WTC11 (cell line): ENCODE measurements around the gene CNTNAP2. TPM values are rescaled to one million over a fixed set of nuclear protein-coding genes. Genes with fewer than 3 reads are reported as not detected.

Source experiments
- ATAC-seq: fragments of 200-7000 bp; cut with Tn5 transposase; 2 replicates; pipeline ENCODE4 v1.10.0; 2021; ENCODE audit warnings: mild to moderate bottlenecking, moderate library complexity
- CTCF ChIA-PET: fragments of 300-600 bp; sonication (Branson Sonifier 250); formaldehyde crosslinking; loops from one replicate; lab custom pipeline; 2021; ENCODE audit warnings: antibody characterized with exemption; lab: Charles Lee
- POLR2A ChIA-PET: fragments of 350-600 bp; sonication (Branson Sonifier 250); formaldehyde crosslinking; loops from one replicate; lab custom pipeline; 2021; ENCODE audit warnings: antibody characterized with exemption; lab: Charles Lee
- DNase-seq: peaks from one replicate; pipeline ENCODE4 v3.0.0; 2021; ENCODE audit warnings: low spot score
- H3K27ac Mint-ChIP-seq: 2 replicates; pipeline ENCODE4 v1.8.0; 2021; ENCODE audit warnings: mixed read lengths
- H3K27me3 Mint-ChIP-seq: 2 replicates; pipeline ENCODE4 v1.8.0; 2021; ENCODE audit warnings: low read depth, mild to moderate bottlenecking, moderate library complexity, mixed read lengths
- H3K36me3 Mint-ChIP-seq: 2 replicates; pipeline ENCODE4 v1.8.0; 2021; ENCODE audit warnings: mixed read lengths
- H3K4me1 Mint-ChIP-seq: 2 replicates; pipeline ENCODE4 v1.8.0; 2022; ENCODE audit warnings: mixed read lengths
- H3K4me3 Mint-ChIP-seq: 2 replicates; pipeline ENCODE4 v1.8.0; 2021; ENCODE audit warnings: mild to moderate bottlenecking, moderate library complexity, mixed read lengths
- H3K9me3 Mint-ChIP-seq: 2 replicates; pipeline ENCODE4 v1.8.0; 2021; ENCODE audit warnings: mixed read lengths
- CBFB ChIP-seq: sonication (generic); formaldehyde crosslinking; IDR thresholded peaks from 2 replicates; pipeline ENCODE4 v1.8.1; 2022; ENCODE audit warnings: mild to moderate bottlenecking, low read depth, missing genetic modification reagents
- ELF4 ChIP-seq: sonication (generic); formaldehyde crosslinking; IDR thresholded peaks from 2 replicates; pipeline ENCODE4 v1.8.1; 2022; ENCODE audit warnings: low read depth, mild to moderate bottlenecking, moderate library complexity, missing genetic modification reagents
- FOXK1 ChIP-seq: sonication (generic); formaldehyde crosslinking; IDR thresholded peaks from 2 replicates; pipeline ENCODE4 v1.8.0; 2022; ENCODE audit warnings: mild to moderate bottlenecking, moderate library complexity, missing genetic modification reagents
- KAT7 ChIP-seq: sonication (generic); formaldehyde crosslinking; IDR thresholded peaks from 2 replicates; pipeline ENCODE4 v1.8.1; 2023; ENCODE audit warnings: missing genetic modification reagents, mild to moderate bottlenecking, borderline replicate concordance
- NFE2L1 ChIP-seq: sonication (generic); formaldehyde crosslinking; IDR thresholded peaks from 2 replicates; pipeline ENCODE4 v1.8.1; 2023; ENCODE audit warnings: missing genetic modification reagents
- OVOL2 ChIP-seq: fragments of 250-450 bp; sonication (Bioruptor Pico); IDR thresholded peaks from 2 replicates; pipeline ENCODE4 v1.9.0; 2021; ENCODE audit warnings: mild to moderate bottlenecking, borderline replicate concordance
- SMAD4 ChIP-seq: sonication (generic); formaldehyde crosslinking; IDR thresholded peaks from 2 replicates; pipeline ENCODE4 v1.8.0; 2022; ENCODE audit warnings: mild to moderate bottlenecking, missing genetic modification reagents
- USF2 ChIP-seq: sonication (generic); formaldehyde crosslinking; IDR thresholded peaks from 2 replicates; pipeline ENCODE4 v1.8.1; 2023; ENCODE audit warnings: mild to moderate bottlenecking, missing genetic modification reagents, moderate library complexity
- ZBTB21 ChIP-seq: sonication (generic); formaldehyde crosslinking; IDR thresholded peaks from 2 replicates; pipeline ENCODE4 v1.8.1; 2023; ENCODE audit warnings: mild to moderate bottlenecking, missing genetic modification reagents, borderline replicate concordance
- ZNF219 ChIP-seq: sonication (generic); formaldehyde crosslinking; IDR thresholded peaks from 2 replicates; pipeline ENCODE4 v1.8.0; 2023; ENCODE audit warnings: missing genetic modification reagents, mild to moderate bottlenecking, borderline replicate concordance
- ZNF416 ChIP-seq: fragments of 250-450 bp; sonication (Bioruptor Pico); IDR thresholded peaks from 2 replicates; pipeline ENCODE4 v1.9.0; 2021; ENCODE audit warnings: mild to moderate bottlenecking, inconsistent platforms
- ZNF423 ChIP-seq: fragments of 250-450 bp; sonication (Bioruptor Pico); IDR thresholded peaks from 2 replicates; pipeline ENCODE4 v2.1.2; 2022; ENCODE audit warnings: mild to moderate bottlenecking, moderate library complexity
- total RNA-seq: library from RNA; stranded (reverse); gene quantifications from 3 replicates; pipeline ENCODE4 v1.2.3, GENCODE V29; 2021
- TF ChIP-seq, protein P1 (sequence below): sonication (generic); formaldehyde crosslinking; IDR thresholded peaks from 2 replicates; pipeline ENCODE4 v1.8.0; 2023; ENCODE audit warnings: missing genetic modification reagents, mild to moderate bottlenecking, borderline replicate concordance
- TF ChIP-seq, protein P2 (sequence below): fragments of 250-450 bp; sonication (Bioruptor Pico); conservative IDR thresholded peaks from 2 replicates; pipeline ENCODE4 v1.9.0; 2021; ENCODE audit warnings: mild to moderate bottlenecking
- TF ChIP-seq, protein P3 (sequence below): fragments of 250-450 bp; sonication (Bioruptor Pico); IDR thresholded peaks from 2 replicates; pipeline ENCODE4 v1.9.0; 2021; ENCODE audit warnings: mild to moderate bottlenecking
- TF ChIP-seq, protein P4 (sequence below): sonication (generic); formaldehyde crosslinking; IDR thresholded peaks from 2 replicates; pipeline ENCODE4 v1.8.1; 2023; ENCODE audit warnings: mild to moderate bottlenecking, missing genetic modification reagents, moderate library complexity
- TF ChIP-seq, protein P5 (sequence below): sonication (generic); formaldehyde crosslinking; IDR thresholded peaks from 2 replicates; pipeline ENCODE4 v1.8.1; 2022; ENCODE audit warnings: low read depth, mild to moderate bottlenecking, moderate library complexity, missing genetic modification reagents, borderline replicate concordance
- TF ChIP-seq, protein P6 (sequence below): sonication (generic); formaldehyde crosslinking; IDR thresholded peaks from 2 replicates; pipeline ENCODE4 v1.8.0; 2022; ENCODE audit warnings: mild to moderate bottlenecking, missing genetic modification reagents

Gene CNTNAP2
- total RNA-seq, 1 experiment from 2014 or later = 63.8 TPM

GRCh38 chr7:146414937-146415336 is 298.3 kb downstream of the CNTNAP2 start (continued):
- no peak for TF ChIP-seq USF2 (CRISPR knock-in tag)
- TF ChIP-seq KAT7 (CRISPR knock-in tag) = no peak
- TF ChIP-seq ZNF416 (CRISPR knock-in tag) = no peak
- TF ChIP-seq, protein P1, sequence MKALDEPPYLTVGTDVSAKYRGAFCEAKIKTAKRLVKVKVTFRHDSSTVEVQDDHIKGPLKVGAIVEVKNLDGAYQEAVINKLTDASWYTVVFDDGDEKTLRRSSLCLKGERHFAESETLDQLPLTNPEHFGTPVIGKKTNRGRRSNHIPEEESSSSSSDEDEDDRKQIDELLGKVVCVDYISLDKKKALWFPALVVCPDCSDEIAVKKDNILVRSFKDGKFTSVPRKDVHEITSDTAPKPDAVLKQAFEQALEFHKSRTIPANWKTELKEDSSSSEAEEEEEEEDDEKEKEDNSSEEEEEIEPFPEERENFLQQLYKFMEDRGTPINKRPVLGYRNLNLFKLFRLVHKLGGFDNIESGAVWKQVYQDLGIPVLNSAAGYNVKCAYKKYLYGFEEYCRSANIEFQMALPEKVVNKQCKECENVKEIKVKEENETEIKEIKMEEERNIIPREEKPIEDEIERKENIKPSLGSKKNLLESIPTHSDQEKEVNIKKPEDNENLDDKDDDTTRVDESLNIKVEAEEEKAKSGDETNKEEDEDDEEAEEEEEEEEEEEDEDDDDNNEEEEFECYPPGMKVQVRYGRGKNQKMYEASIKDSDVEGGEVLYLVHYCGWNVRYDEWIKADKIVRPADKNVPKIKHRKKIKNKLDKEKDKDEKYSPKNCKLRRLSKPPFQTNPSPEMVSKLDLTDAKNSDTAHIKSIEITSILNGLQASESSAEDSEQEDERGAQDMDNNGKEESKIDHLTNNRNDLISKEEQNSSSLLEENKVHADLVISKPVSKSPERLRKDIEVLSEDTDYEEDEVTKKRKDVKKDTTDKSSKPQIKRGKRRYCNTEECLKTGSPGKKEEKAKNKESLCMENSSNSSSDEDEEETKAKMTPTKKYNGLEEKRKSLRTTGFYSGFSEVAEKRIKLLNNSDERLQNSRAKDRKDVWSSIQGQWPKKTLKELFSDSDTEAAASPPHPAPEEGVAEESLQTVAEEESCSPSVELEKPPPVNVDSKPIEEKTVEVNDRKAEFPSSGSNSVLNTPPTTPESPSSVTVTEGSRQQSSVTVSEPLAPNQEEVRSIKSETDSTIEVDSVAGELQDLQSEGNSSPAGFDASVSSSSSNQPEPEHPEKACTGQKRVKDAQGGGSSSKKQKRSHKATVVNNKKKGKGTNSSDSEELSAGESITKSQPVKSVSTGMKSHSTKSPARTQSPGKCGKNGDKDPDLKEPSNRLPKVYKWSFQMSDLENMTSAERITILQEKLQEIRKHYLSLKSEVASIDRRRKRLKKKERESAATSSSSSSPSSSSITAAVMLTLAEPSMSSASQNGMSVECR (CRISPR knock-in tag) = no peak
- TF ChIP-seq, protein P2, sequence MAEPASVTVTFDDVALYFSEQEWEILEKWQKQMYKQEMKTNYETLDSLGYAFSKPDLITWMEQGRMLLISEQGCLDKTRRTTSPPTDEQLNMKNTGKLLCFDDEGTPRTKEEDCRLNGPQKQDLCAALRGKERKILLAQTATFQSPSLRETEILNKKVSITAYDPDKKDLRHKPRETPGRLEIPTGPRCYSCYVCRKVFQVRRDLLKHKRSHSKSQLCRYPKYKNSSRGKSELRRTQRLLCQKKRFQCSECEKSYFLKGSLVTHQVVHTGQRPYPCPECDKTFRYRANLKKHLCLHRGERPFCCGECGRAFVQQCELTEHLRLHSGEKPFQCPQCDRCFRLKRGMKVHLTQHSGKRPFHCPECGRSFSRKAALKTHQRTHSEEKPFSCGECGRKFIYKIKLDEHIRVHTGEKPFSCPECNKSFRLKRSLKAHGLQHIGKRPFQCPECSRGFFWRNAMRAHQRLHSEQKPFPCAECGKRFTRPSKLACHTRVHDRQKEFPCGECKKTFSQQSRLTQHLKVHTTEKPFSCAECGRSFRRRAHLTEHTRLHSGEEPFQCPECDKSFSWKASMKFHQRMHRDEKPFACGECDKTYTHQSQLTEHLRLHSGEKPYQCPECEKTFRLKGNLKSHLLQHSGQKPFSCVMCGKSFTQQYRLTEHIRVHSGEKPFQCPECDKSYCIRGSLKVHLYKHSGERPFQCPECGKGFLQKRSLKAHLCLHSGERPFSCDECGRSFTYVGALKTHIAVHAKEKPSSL (CRISPR knock-in tag) = no peak
- no peak for TF ChIP-seq ZNF219 (CRISPR knock-in tag)
- TF ChIP-seq, protein P3, sequence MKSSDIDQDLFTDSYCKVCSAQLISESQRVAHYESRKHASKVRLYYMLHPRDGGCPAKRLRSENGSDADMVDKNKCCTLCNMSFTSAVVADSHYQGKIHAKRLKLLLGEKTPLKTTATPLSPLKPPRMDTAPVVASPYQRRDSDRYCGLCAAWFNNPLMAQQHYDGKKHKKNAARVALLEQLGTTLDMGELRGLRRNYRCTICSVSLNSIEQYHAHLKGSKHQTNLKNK = no peak

- ChIA-PET CTCF (no interaction called here), POLR2A (no interaction called here)
- Mint-ChIP-seq H3K27ac (no peak overlapping the region), H3K4me1 (peaks cover 30% of the 10 kb centered on the region), H3K4me3 (no peak overlapping the region), H3K36me3 (no peaks in the 10 kb centered on the region), H3K27me3 (no peaks in the 10 kb centered on the region), H3K9me3 (no peaks in the 10 kb centered on the region)
- ATAC-seq (no peak), DNase-seq (no peak)
- no peak for TF ChIP-seq SMAD4
- no peak for TF ChIP-seq OVOL2
- TF ChIP-seq ELF4 = no peak
- no peak for TF ChIP-seq FOXK1 (CRISPR knock-in tag)
- TF ChIP-seq, protein P4, sequence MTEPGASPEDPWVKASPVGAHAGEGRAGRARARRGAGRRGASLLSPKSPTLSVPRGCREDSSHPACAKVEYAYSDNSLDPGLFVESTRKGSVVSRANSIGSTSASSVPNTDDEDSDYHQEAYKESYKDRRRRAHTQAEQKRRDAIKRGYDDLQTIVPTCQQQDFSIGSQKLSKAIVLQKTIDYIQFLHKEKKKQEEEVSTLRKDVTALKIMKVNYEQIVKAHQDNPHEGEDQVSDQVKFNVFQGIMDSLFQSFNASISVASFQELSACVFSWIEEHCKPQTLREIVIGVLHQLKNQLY (CRISPR knock-in tag) = no peak
- TF ChIP-seq, protein P5, sequence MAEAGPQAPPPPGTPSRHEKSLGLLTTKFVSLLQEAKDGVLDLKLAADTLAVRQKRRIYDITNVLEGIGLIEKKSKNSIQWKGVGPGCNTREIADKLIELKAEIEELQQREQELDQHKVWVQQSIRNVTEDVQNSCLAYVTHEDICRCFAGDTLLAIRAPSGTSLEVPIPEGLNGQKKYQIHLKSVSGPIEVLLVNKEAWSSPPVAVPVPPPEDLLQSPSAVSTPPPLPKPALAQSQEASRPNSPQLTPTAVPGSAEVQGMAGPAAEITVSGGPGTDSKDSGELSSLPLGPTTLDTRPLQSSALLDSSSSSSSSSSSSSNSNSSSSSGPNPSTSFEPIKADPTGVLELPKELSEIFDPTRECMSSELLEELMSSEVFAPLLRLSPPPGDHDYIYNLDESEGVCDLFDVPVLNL (CRISPR knock-in tag) = no peak
- TF ChIP-seq ZNF423 (CRISPR knock-in tag) = no peak
- TF ChIP-seq NFE2L1 = no peak
- no peak for TF ChIP-seq CBFB (CRISPR knock-in tag)
- no peak for TF ChIP-seq ZBTB21 (CRISPR knock-in tag)
- TF ChIP-seq, protein P6, sequence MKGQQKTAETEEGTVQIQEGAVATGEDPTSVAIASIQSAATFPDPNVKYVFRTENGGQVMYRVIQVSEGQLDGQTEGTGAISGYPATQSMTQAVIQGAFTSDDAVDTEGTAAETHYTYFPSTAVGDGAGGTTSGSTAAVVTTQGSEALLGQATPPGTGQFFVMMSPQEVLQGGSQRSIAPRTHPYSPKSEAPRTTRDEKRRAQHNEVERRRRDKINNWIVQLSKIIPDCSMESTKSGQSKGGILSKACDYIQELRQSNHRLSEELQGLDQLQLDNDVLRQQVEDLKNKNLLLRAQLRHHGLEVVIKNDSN (CRISPR knock-in tag) = no peak
Measured at GRCh38 chr7:146417176-146417575, 300.6 kb downstream of the CNTNAP2 start.
